Activated CD4-positive, CD25-positive, alpha-beta regulatory T cell treated with anti-CD3 and anti-CD28 coated beads, Interleukin-2, amount 50 U/mL, for 24 hours (primary cell): Measurements from ENCODE around the gene SRA1.

ENCODE experiments used
- ATAC-seq, 2 donors: fragments of 150-1000 bp; cut with Tn5 transposase; one replicate each; pipeline ENCODE4 v1.10.0; 2021; ENCODE audit warnings: mild to moderate bottlenecking in 1 of 2, moderate library complexity in 1 of 2

The SRA1 gene

GRCh38 chr5:140570058-140570457 lies 12.8 kb upstream of the SRA1 start:
- no peak for ATAC-seq

GRCh38 chr5:140569197-140569596 lies 11.9 kb upstream of the SRA1 start:
- ATAC-seq: no peak

DNA sequence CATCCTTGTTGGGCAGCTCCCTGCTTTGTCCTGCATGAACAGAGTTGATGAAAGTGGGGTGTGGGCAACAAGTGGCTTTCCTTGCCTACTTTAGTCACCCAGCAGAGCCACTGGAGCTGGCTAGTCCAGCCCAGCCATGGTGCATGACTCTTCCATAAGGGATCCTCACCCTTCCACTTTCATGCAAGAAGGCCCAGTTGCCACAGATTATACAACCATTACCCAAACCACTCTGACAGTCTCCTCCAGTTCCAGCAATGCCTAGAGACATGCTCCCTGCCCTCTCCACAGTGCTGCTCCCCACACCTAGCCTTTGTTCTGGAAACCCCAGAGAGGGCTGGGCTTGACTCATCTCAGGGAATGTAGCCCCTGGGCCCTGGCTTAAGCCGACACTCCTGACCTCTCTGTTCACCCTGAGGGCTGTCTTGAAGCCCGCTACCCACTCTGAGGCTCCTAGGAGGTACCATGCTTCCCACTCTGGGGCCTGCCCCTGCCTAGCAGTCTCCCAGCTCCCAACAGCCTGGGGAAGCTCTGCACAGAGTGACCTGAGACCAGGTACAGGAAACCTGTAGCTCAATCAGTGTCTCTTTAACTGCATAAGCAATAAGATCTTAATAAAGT lies 11.3 kb upstream of the SRA1 start:
- no peak for ATAC-seq

GRCh38 chr5:140567871-140568270 lies 10.6 kb upstream of the SRA1 start:
- no peak for ATAC-seq

GRCh38 chr5:140567136-140567818 lies 10.0 kb upstream of the SRA1 start:
- ATAC-seq: no peak

DNA sequence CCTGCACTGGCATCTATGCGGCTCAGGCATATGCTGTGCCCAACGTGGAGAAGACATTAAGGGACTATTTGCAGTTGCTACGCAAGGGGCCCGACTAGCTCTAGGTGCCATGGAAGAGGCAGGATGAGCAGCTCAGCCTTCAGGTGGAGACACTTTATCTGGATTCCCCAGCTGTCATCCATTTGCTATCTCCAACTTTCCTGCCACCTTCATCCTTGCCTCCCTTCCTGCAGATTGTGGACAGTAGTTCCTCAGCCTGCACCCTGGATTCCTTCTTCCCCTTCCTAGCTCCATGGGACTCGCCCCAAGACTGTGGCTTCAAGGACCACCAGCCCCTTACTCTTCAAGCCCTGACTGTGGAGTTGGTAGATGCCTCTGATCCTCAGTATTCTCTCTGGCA lies 9.4 kb upstream of the SRA1 start:
- no peak for ATAC-seq

DNA sequence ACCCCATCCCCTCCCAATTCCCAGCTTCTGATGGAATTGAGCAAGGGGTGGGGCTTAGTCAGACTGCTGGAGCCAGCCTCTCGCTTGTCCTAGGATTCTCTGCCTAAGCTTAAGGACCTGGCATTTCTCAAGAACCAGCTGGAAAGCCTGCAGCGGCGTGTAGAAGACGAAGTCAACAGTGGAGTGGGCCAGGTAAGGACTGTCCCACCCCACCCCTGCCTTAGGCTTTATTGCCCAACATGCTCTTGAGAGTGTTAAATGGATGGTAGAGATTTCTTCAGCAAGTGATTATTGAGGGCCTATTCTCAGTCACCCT lies 8.5 kb upstream of the SRA1 start:
- ATAC-seq: no peak

DNA sequence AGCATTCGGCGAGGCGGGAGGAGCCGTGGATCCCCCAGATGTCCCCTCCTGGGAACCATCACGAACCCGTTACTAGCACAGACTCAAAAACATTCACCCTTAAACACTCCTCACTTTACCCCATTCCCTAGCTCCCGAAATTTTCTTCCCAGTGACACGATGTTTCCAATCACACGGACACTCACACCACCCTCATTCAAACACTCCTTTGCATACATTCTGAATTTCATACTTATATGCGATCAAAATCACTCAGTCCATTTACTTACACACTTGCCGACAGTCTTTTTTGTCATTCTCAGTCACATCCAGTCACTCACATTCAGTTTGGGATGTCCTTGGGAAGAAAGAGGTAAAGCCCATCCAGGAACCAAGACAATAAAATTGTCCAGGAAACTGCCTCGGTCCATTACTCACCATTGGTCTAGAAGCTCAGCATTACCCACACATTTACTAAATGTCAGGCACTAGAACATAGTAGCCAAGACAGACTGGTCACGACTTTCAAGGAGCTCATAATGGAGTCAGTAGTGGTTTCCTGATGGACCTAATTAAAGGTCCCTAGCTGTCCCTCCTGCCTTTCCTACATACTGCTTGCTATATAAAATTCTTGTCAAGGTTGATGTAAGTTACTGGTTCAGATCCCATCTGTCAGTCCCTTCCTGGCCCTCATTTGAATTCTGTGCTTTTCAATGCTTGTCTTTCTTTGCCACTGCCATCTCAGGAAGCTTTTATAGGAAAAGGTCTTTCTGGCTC lies 7.9 kb upstream of the SRA1 start:
- no peak for ATAC-seq

DNA sequence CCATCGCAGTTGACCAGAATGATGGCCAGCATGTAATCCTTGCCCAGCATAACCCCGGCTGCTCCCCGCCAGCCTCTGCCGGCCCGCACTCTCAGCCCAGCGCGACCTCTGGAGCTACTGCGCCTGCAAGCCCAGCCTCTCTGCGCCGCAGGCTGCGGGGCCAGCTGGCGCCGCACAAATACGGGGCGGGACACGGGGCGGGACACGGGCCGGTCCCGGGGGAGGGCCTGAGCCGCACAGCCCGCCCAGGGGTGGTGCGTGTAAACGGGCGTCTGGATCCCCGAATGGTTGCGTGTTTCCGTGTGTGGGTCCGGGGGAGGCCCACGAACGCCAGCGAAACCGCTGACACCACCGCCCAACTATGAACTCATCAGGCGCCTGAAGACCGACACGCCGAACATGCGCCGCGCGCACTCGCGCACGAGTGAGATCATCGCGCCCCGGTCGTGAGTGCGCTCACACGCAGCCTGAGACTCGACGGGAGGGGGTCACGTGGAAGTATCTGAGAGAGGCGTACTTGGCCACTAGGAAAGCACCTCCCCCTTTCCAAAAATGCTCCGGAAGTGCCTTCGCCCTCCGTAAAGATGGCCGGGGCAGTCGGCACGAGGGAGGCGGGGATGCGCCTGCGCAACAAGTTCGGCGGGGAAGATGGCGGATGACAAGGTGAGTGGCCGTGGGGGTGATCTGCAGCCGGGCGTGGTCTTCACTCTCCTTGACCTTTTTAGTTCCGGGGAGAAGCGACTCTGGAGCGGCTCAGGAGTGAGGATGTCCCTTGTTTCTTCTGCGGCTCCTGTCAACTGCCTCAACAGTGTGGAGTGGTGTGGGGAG lies 7.1 kb upstream of the SRA1 start, which contains the start of the genes APBB3 and SLC35A4:
APBB3 (minus strand) TSS at position 403 of the 828 bp plus-strand sequence; CDS start at position 50, 353 bp downstream.
SLC35A4 (plus strand) TSS at position 633 of the 828 bp plus-strand sequence. CDS start 2,342 bp downstream, outside the sequence.
- peak; percentile 91 for ATAC-seq

- ATAC-seq: no peak
Observed at GRCh38 chr5:140563596-140563995, 6.3 kb upstream of the SRA1 start.

DNA sequence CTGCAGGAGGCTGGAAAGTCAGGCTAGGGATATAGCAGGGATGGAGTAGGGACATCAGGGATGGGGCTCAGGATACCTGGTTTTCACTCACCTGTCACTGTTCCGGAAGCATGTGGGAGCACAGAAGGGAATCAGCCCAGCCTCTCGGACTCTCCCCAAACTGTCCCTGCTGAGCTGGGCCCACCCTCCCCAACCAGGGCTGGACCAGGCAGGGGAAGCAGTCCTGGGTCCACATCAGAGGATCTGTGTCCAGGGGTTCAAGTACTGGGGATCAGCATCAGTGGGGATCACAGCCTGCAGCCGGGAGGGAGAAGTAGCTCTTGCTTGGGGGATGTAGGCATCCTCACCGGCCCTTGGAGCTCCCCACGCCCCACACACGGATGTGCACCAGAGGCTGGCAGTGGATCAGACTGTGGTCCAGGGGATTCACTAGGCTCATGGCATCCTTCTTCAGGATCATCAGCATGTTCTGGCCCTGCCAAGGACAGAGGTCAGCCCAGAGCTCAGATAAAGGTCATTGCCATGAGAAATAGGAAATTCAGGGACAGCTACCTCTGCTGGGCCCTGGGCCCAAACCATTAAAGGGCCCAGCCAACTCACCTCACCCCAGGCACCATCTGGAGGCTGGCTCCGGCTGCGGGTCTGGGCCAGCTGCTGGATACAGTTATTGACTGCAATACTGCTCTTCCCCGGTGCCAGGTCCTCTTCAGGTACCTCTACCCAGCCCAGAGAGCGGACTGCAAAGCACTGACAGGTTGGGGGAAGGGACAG lies 4.7 kb upstream of the SRA1 start:
- ATAC-seq: no peak

- ATAC-seq: no peak
Observed at GRCh38 chr5:140560227-140560626, 3.0 kb upstream of the SRA1 start.

GRCh38 chr5:140558542-140558941 lies 1.3 kb upstream of the SRA1 start:
- no peak for ATAC-seq

GRCh38 chr5:140557965-140558364 lies 692 bp upstream of the SRA1 start:
- ATAC-seq: no peak

DNA sequence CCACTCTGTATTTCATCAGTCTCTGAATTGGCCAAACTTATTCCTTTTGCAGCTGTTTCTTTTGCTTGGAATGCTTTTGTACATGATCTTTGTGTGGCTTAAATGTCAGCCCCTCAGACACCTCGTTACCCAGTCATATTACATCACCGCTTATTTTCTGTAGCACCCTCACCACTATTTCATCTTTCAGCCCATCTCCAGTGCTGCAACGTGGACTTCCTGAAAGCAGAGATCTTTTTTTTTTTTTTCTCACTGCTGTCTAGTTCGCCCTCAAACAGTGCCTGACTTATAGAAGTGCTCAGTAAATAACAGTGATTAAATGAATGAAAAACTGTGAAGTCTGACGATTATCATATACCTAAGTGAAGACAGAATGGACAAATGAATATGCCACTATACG lies 835 bp downstream of the SRA1 start:
- ATAC-seq: no peak

- no peak for ATAC-seq
Observed at GRCh38 chr5:140555747-140556312, 1.4 kb downstream of the SRA1 start.

DNA sequence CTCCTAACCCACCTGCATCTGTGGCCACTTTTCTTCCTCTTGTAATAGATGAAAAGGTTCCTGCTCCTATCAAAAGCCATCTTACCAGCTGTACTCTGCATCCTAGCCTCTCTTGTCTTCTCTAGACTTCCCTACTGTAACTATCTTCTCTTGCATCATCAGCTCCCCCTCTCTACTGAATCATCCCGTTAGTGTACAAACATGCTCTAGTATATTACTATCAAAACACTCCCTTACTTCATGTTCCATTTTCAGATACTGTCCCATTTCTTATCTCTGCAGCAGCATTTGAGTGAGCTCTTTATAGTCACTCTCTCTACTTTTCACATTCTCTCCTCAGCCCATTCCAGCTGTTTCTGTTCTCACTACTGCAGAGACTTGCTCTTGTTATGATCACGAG lies 2.8 kb downstream of the SRA1 start:
- ATAC-seq: no peak

GRCh38 chr5:140553657-140554056 lies 3.6 kb downstream of the SRA1 start:
- peak; percentile 37 to 48 for ATAC-seq

GRCh38 chr5:140551872-140552271 lies 5.4 kb downstream of the SRA1 start:
- no peak for ATAC-seq

DNA sequence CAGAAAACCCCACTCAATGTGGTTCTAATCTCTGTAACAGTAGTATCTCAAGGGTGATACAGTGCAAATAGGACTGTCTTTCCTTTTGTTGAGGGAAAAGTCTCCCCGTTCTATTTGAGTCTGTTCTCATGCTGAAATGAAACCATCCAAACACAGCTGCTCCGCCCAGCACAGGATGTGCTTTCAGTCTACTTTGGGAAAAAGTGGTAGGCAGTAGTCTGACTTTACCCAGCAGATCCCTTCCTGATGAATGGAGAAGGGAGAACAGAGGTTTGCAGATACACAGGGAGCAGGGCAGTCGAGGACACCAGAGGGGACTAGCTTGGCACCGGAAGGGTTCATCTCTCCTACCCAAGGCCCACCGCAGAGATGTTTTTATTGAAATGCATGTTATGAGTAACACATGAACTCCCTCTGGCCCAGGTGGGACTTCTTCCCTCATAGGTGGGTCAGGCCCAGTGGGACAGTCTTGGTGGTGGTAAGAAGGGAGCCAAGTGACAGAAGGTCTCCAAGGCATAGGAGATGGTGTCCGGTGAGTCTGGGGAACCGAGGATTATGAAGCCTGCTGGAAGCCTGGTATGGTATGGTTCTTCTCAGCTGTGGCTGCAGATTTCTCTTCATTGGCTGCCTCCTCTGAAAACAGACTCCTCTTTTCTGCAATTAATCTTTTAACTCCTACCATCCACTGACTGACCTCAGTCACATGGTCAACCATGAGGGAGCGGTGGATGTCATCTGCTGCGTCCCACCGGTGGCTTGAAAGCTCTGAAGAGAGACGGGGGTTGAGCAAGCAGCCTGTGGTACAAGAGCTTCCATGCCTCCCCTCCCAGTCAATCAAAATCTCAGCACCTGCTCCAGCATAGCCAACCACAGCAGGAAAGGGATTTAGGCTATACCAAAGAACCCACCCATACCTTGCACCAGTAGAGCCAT lies 6.9 kb downstream of the SRA1 start:
- ATAC-seq: no peak
